ENCODE results near the gene ORM2.

ORM2 gene

GRCh38 chr9:114300846-114301797, 28.5 kb upstream of the ORM2 start:
- TF ChIP-seq EZH2phosphoT487 (IDR thresholded peaks at IDR 0.05; ENCODE audit: borderline replicate concordance, low read length) (no peak), CTCF (IDR thresholded peaks at IDR 0.05; ENCODE audit: low read depth, low read length, poor library complexity, severe bottlenecking) (no peak)
- no peaks in the 10 kb centered on the region for H3K79me2 ChIP-seq (ENCODE audit: control insufficient read depth, low read length)
- no peak overlapping the region for H3K4me2 ChIP-seq (ENCODE audit: low read length)
- H3K4me1 ChIP-seq (ENCODE audit: control insufficient read depth, low read length): peaks cover 5% of the 10 kb centered on the region
- no peaks in the 10 kb centered on the region for H4K20me1 ChIP-seq (ENCODE audit: control insufficient read depth, insufficient read depth, low read depth, low read length)
- H3K27me3 ChIP-seq (ENCODE audit: control insufficient read depth, low read length): no peaks in the 10 kb centered on the region
- H3K4me3 ChIP-seq (ENCODE audit: low read length): no peak overlapping the region
- H3K36me3 ChIP-seq (ENCODE audit: control insufficient read depth, low read length): no peaks in the 10 kb centered on the region; the same call in 1 of the 2 replicates
- no peak overlapping the region for H3K27ac ChIP-seq (ENCODE audit: low read depth, low read length)
- H3F3A ChIP-seq (ENCODE audit: control insufficient read depth, insufficient read depth): no peaks in the 10 kb centered on the region; the same call in 1 of the 2 replicates
- H3K9me2 ChIP-seq (replicated peaks; ENCODE audit: control insufficient read depth, low read length): no peaks in the 10 kb centered on the region
- no peaks in the 10 kb centered on the region for H3K9me3 ChIP-seq (ENCODE audit: control insufficient read depth, insufficient read depth, low read length)

- H3K9me2 ChIP-seq (replicated peaks; ENCODE audit: control insufficient read depth, low read length): no peaks in the 10 kb centered on the region
- H3K4me1 ChIP-seq (ENCODE audit: control insufficient read depth, low read length): peaks cover 5% of the 10 kb centered on the region
- TF ChIP-seq CTCF (IDR thresholded peaks at IDR 0.05; ENCODE audit: low read depth, low read length, poor library complexity, severe bottlenecking) (no peak), EZH2phosphoT487 (IDR thresholded peaks at IDR 0.05; ENCODE audit: borderline replicate concordance, low read length) (no peak)
- H3K4me3 ChIP-seq (ENCODE audit: low read length): no peak overlapping the region
- no peak overlapping the region for H3K4me2 ChIP-seq (ENCODE audit: low read length)
- no peaks in the 10 kb centered on the region for H3K9me3 ChIP-seq (ENCODE audit: control insufficient read depth, insufficient read depth, low read length)
- H3K27me3 ChIP-seq (ENCODE audit: control insufficient read depth, low read length): no peaks in the 10 kb centered on the region
- no peaks in the 10 kb centered on the region for H3K79me2 ChIP-seq (ENCODE audit: control insufficient read depth, low read length)
- no peaks in the 10 kb centered on the region for H4K20me1 ChIP-seq (ENCODE audit: control insufficient read depth, insufficient read depth, low read depth, low read length)
- no peak overlapping the region for H3K27ac ChIP-seq (ENCODE audit: low read depth, low read length)
- no peaks in the 10 kb centered on the region for H3K36me3 ChIP-seq (ENCODE audit: control insufficient read depth, low read length)
- H3F3A ChIP-seq (ENCODE audit: control insufficient read depth, insufficient read depth): no peaks in the 10 kb centered on the region; the same call in 1 of the 2 replicates
Observed at GRCh38 chr9:114301798-114302565, 27.7 kb upstream of the ORM2 start.

- Histone ChIP-seq H3K4me1 (ENCODE audit: control insufficient read depth, low read length) (peaks cover 5% of the 10 kb centered on the region), H3K9me2 (replicated peaks; ENCODE audit: control insufficient read depth, low read length) (no peaks in the 10 kb centered on the region), H3K9me3 (ENCODE audit: control insufficient read depth, insufficient read depth, low read length) (no peaks in the 10 kb centered on the region), H3K79me2 (ENCODE audit: control insufficient read depth, low read length) (no peaks in the 10 kb centered on the region), H3K4me3 (ENCODE audit: low read length) (no peak overlapping the region), H3K4me2 (ENCODE audit: low read length) (no peak overlapping the region), H3K36me3 (ENCODE audit: control insufficient read depth, low read length) (no peaks in the 10 kb centered on the region), H3K27me3 (ENCODE audit: control insufficient read depth, low read length) (no peaks in the 10 kb centered on the region), H3K27ac (ENCODE audit: low read depth, low read length) (no peak overlapping the region), H4K20me1 (ENCODE audit: control insufficient read depth, insufficient read depth, low read depth, low read length) (no peaks in the 10 kb centered on the region), H3F3A (ENCODE audit: control insufficient read depth, insufficient read depth) (no peaks in the 10 kb centered on the region; the same call in 1 of the 2 replicates)
- TF ChIP-seq CTCF (IDR thresholded peaks at IDR 0.05; ENCODE audit: low read depth, low read length, poor library complexity, severe bottlenecking): no peak
- no peak for TF ChIP-seq EZH2phosphoT487 (IDR thresholded peaks at IDR 0.05; ENCODE audit: borderline replicate concordance, low read length)
Observed at GRCh38 chr9:114302727-114303126, 26.9 kb upstream of the ORM2 start.

All from DOHH2 (cell line).